Keratinocyte (primary cell): ENCODE results near the gene TEX22.

Source experiments
- EZH2 ChIP-seq: IDR thresholded peaks from one replicate; pipeline ENCODE4 v1.6.1; 2012; ENCODE audit warnings: inconsistent platforms, mild to moderate bottlenecking, low read length, moderate library complexity
- TF ChIP-seq, protein P1 (sequence below), 3 experiments: IDR thresholded peaks in 1 of 3; conservative IDR thresholded peaks in 1 of 3; optimal IDR thresholded peaks in 1 of 3; 2 replicates in 2 of 3; 3 replicates in 1 of 3; pipeline versions ENCODE3 to v1.5.1; 2011; ENCODE audit warnings: low read length in 3 of 3, mild to moderate bottlenecking in 3 of 3, moderate library complexity in 2 of 3, control low read depth in 1 of 3, inconsistent platforms in 1 of 3; ENCODE audit not compliant: insufficient read depth in 2 of 3; ENCODE audit errors: extremely low read depth in 1 of 3

- TF ChIP-seq, protein P1, sequence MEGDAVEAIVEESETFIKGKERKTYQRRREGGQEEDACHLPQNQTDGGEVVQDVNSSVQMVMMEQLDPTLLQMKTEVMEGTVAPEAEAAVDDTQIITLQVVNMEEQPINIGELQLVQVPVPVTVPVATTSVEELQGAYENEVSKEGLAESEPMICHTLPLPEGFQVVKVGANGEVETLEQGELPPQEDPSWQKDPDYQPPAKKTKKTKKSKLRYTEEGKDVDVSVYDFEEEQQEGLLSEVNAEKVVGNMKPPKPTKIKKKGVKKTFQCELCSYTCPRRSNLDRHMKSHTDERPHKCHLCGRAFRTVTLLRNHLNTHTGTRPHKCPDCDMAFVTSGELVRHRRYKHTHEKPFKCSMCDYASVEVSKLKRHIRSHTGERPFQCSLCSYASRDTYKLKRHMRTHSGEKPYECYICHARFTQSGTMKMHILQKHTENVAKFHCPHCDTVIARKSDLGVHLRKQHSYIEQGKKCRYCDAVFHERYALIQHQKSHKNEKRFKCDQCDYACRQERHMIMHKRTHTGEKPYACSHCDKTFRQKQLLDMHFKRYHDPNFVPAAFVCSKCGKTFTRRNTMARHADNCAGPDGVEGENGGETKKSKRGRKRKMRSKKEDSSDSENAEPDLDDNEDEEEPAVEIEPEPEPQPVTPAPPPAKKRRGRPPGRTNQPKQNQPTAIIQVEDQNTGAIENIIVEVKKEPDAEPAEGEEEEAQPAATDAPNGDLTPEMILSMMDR (optimal IDR thresholded peaks at IDR 0.05 in 1 of 3, IDR thresholded peaks at IDR 0.05 in 1 of 3, conservative IDR thresholded peaks at IDR 0.05 in 1 of 3; ENCODE audit: extremely low read depth in 1 of 3, insufficient read depth in 2 of 3, low read length in 3 of 3) = no peak
- TF ChIP-seq EZH2 = no peak
These were observed 43.8 kb upstream of the TEX22 start for GRCh38 chr14:105354541-105354940.
